ENCODE results near the gene STAG1. TPM values are rescaled to one million over a fixed set of nuclear protein-coding genes. Genes with fewer than 3 reads are reported as not detected.
"Not testable (repeated sequence)": the region's sequence is repeated elsewhere in the genome, so short reads cannot be mapped to it uniquely, and the experiment has no call there.

STAG1 gene
- total RNA-seq, 6 experiments from 2014 or later = 33.7 to 45.3 (median 43.8) TPM

GRCh38 chr3:136670166-136670565 lies 82.0 kb downstream of the STAG1 start:
- no peaks in the 10 kb centered on the region for H3K9me3 Mint-ChIP-seq
- no peak for DNase-seq
- TF ChIP-seq CTCF (IDR thresholded peaks at IDR 0.05) = no peak

DNA sequence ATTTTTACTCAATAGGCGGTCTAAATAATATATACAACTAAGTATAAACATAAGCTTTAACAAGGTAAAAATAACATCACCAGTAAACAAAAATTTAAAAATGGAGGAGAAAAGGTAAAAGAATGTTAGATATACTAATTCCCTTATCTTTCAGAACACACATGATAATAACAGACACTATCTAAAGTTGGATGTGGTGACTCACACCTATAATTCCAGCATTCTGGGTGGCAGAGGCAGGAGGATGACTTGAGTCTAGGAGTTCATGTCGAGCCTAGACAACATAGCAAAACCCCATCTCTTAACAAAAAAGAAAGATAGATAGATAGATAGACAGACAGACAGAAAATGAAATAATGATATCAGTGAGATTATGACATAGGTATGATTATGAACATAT lies 85.1 kb downstream of the STAG1 start:
- TF ChIP-seq CTCF (IDR thresholded peaks at IDR 0.05) = no peak
- no peaks in the 10 kb centered on the region for H3K9me3 Mint-ChIP-seq
- no peaks in the 10 kb centered on the region; the same call in 1 of the 2 replicates for H3K27me3 Mint-ChIP-seq (ENCODE audit: insufficient read depth)
- no peak overlapping the region for H3K27ac Mint-ChIP-seq
- H3K4me1 Mint-ChIP-seq (ENCODE audit: low read depth) = peaks cover 37% of the 10 kb centered on the region
- no peaks in the 10 kb centered on the region for H3K36me3 Mint-ChIP-seq (ENCODE audit: low read depth)
- DNase-seq = no peak
- no peak overlapping the region for H3K4me3 Mint-ChIP-seq

More at GRCh38 chr3:136670166-136670565, 82.0 kb downstream of the STAG1 start:
- H3K36me3 Mint-ChIP-seq (ENCODE audit: low read depth) = no peaks in the 10 kb centered on the region
- no peak overlapping the region for H3K27ac Mint-ChIP-seq
- peaks cover 36% of the 10 kb centered on the region for H3K4me1 Mint-ChIP-seq (ENCODE audit: low read depth)
- H3K4me3 Mint-ChIP-seq = no peak overlapping the region
- H3K27me3 Mint-ChIP-seq (ENCODE audit: insufficient read depth) = no peaks in the 10 kb centered on the region

DNA sequence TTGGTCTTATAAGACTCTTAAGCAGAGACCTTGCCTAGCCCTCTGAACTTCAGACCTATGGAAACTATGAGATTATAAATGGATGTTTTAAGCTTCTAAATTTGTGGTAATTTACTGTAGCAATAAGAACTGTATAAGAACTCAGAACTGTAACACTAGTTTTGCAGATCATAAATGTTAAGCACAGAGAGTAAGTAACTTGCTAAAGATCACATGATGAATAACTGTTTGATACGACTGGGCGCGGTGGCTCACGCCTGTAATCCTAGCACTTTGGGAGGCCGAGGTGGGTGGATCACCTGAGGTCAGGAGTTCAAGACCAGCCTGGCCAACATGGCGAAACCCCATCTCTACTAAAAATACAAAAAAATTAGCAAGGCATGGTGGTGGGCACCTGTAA lies 85.9 kb downstream of the STAG1 start:
- not testable (repeated sequence) for DNase-seq; H3K27me3 Mint-ChIP-seq (ENCODE audit: insufficient read depth); H3K9me3 Mint-ChIP-seq; H3K27ac Mint-ChIP-seq; H3K4me3 Mint-ChIP-seq; H3K36me3 Mint-ChIP-seq (ENCODE audit: low read depth)
- peaks cover 31% of the 10 kb centered on the region for H3K4me1 Mint-ChIP-seq (ENCODE audit: low read depth)

- TF ChIP-seq CTCF (IDR thresholded peaks at IDR 0.05) = no peak
- H3K4me3 Mint-ChIP-seq = no peak overlapping the region
- no peak for DNase-seq
- peaks cover 32% of the 10 kb centered on the region for H3K4me1 Mint-ChIP-seq (ENCODE audit: low read depth)
- no peaks in the 10 kb centered on the region for H3K9me3 Mint-ChIP-seq
- no peak overlapping the region for H3K27ac Mint-ChIP-seq
- H3K36me3 Mint-ChIP-seq (ENCODE audit: low read depth) = no peaks in the 10 kb centered on the region
- H3K27me3 Mint-ChIP-seq (ENCODE audit: insufficient read depth) = no peaks in the 10 kb centered on the region; the same call in 1 of the 2 replicates
Observed at GRCh38 chr3:136664771-136665170, 87.4 kb downstream of the STAG1 start.

DNA sequence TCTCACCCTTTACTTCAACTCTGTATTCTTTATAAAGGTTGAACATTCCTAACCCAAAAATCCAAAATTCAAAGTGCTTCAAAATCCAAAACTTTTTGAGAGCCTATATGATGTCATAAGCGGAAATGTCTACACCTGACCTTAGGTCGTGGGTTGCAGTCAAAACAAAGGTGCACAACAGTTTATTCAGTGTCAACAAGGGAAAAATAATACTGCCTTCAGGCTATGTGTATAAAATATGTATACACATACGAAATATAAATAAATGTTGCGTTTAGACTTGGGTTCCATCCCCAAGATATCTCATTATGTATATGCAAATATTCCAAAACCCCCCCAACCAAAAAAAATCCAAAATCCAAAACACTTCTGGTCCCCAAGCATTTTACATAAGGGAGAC lies 90.9 kb downstream of the STAG1 start:
- DNase-seq = no peak
- H3K4me1 Mint-ChIP-seq (ENCODE audit: low read depth) = peaks cover 34% of the 10 kb centered on the region
- H3K27me3 Mint-ChIP-seq (ENCODE audit: insufficient read depth) = no peaks in the 10 kb centered on the region; the same call in 1 of the 2 replicates
- no peaks in the 10 kb centered on the region for H3K9me3 Mint-ChIP-seq
- H3K27ac Mint-ChIP-seq = no peak overlapping the region
- H3K36me3 Mint-ChIP-seq (ENCODE audit: low read depth) = no peaks in the 10 kb centered on the region
- H3K4me3 Mint-ChIP-seq = no peak overlapping the region
- TF ChIP-seq CTCF (IDR thresholded peaks at IDR 0.05) = no peak

GRCh38 chr3:136658946-136659682 lies 93.1 kb downstream of the STAG1 start:
- peaks cover 13% of the 10 kb centered on the region for H3K36me3 Mint-ChIP-seq (ENCODE audit: low read depth)
- no peak for TF ChIP-seq CTCF (IDR thresholded peaks at IDR 0.05)
- peaks cover 12% of the 10 kb centered on the region for H3K9me3 Mint-ChIP-seq
- H3K4me3 Mint-ChIP-seq = no peak overlapping the region
- peak; percentile 57 for DNase-seq
- peak overlapping the region; percentile 40 for H3K27ac Mint-ChIP-seq
- peaks cover 22% of the 10 kb centered on the region for H3K4me1 Mint-ChIP-seq (ENCODE audit: low read depth)
- H3K27me3 Mint-ChIP-seq (ENCODE audit: insufficient read depth) = no peaks in the 10 kb centered on the region; the same call in 1 of the 2 replicates

All from HFFc6 (cell line).